ENCODE results near the gene DPP3.

DNA sequence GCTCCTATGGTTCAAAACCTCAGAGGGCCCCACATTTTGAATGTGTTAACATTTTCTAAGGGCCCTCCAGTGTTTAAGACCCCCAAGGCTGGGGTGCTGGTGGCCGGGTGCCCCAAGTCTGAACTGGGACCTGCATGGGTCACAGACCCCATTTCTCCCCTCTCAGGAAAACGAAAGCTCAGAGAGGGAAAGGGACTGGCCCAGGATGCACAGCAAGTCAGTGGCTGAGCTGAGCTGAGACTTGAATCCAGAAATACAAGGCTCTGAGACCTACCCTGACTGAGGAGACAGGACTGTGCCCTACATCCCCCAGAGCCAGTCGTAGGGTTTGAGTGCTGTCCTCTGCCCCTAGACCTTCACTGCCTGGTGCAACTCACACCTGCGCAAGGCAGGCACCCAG is 70.7 kb downstream of the DPP3 start:
- TF ChIP-seq ZNF8 (CRISPR knock-in tag; IDR thresholded peaks at IDR 0.05) (no peak), TOX (CRISPR knock-in tag; IDR thresholded peaks at IDR 0.05; ENCODE audit: borderline replicate concordance) (no peak), OSR1 (CRISPR knock-in tag; IDR thresholded peaks at IDR 0.05) (no peak), BACH2 (CRISPR knock-in tag; IDR thresholded peaks at IDR 0.05; ENCODE audit: borderline replicate concordance) (no peak), SNAI2 (CRISPR knock-in tag; IDR thresholded peaks at IDR 0.05) (no peak)
- TF ChIP-seq, protein P1, sequence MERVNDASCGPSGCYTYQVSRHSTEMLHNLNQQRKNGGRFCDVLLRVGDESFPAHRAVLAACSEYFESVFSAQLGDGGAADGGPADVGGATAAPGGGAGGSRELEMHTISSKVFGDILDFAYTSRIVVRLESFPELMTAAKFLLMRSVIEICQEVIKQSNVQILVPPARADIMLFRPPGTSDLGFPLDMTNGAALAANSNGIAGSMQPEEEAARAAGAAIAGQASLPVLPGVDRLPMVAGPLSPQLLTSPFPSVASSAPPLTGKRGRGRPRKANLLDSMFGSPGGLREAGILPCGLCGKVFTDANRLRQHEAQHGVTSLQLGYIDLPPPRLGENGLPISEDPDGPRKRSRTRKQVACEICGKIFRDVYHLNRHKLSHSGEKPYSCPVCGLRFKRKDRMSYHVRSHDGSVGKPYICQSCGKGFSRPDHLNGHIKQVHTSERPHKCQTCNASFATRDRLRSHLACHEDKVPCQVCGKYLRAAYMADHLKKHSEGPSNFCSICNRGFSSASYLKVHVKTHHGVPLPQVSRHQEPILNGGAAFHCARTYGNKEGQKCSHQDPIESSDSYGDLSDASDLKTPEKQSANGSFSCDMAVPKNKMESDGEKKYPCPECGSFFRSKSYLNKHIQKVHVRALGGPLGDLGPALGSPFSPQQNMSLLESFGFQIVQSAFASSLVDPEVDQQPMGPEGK (CRISPR knock-in tag; IDR thresholded peaks at IDR 0.05; ENCODE audit: borderline replicate concordance), result no peak

Measured in SK-N-SH treated with all-trans-retinoic acid at 6 μM for 48 hours (cell line).